Renal cortex interstitium (tissue), 11 donors: Measurements from ENCODE around the gene SLFN14. TPM values are rescaled to one million over a fixed set of nuclear protein-coding genes. Genes with fewer than 3 reads are reported as not detected.
"Not testable (repeated sequence)": the region's sequence is repeated elsewhere in the genome, so short reads cannot be mapped to it uniquely, and the experiment has no call there.

ENCODE experiments used
- DNase-seq, 11 donors: peaks; one replicate each; pipeline ENCODE4 v3.0.0-alpha.2; 2013; ENCODE audit warnings: low read depth in 9 of 11, low spot score in 4 of 11; ENCODE audit errors: extremely low read depth in 1 of 11
- polyA plus RNA-seq, 3 donors: library from polyadenylated mRNA; unstranded; fragments of 120-200 nt; gene quantifications; one replicate each; pipeline ENCODE4 v1.2.1, GENCODE V29; 2013; ENCODE audit not compliant: insufficient read length in 3 of 3

The SLFN14 gene
- polyA plus RNA-seq, 3 donors: 0.18 to 0.23 (median 0.19) TPM

GRCh38 chr17:35534576-35535093 lies 26.0 kb downstream of the SLFN14 start:
- no peak for DNase-seq

GRCh38 chr17:35531160-35531559 lies 29.5 kb downstream of the SLFN14 start:
- no peak for DNase-seq

- no peak for DNase-seq
Measured at GRCh38 chr17:35529866-35530265, 30.8 kb downstream of the SLFN14 start.

- not testable (repeated sequence) for DNase-seq
Measured at GRCh38 chr17:35529326-35529725, 31.3 kb downstream of the SLFN14 start.

- DNase-seq: no peak
Measured at GRCh38 chr17:35523296-35523695, 37.3 kb downstream of the SLFN14 start.

GRCh38 chr17:35521654-35522256 lies 38.9 kb downstream of the SLFN14 start:
- DNase-seq: not testable (repeated sequence)

GRCh38 chr17:35521150-35521549 lies 39.5 kb downstream of the SLFN14 start:
- no peak for DNase-seq

GRCh38 chr17:35519906-35520442 lies 40.6 kb downstream of the SLFN14 start:
- DNase-seq: no peak

GRCh38 chr17:35519439-35519838 lies 41.2 kb downstream of the SLFN14 start:
- no peak for DNase-seq

- not testable (repeated sequence) for DNase-seq
Measured at GRCh38 chr17:35518431-35518830, 42.2 kb downstream of the SLFN14 start.

- DNase-seq: no peak
Measured at GRCh38 chr17:35515027-35515426, 45.6 kb downstream of the SLFN14 start.

- DNase-seq: no peak
Measured at GRCh38 chr17:35514564-35514963, 46.1 kb downstream of the SLFN14 start.

Other genes with a start within 250 kb of the SLFN14 start
- 10 to 100 TPM; 10.1 to 19.2 (median 11.8) TPM for gene SLFN11, start 187.2 kb downstream of the SLFN14 start, polyA plus RNA-seq
- gene SLFN12, start 128.3 kb downstream of the SLFN14 start, polyA plus RNA-seq: 10 to 100 TPM; 13.7 to 20.2 (median 15.7) TPM
- gene SLFN13, start 112.1 kb downstream of the SLFN14 start, polyA plus RNA-seq: 10 to 100 TPM; 18.1 to 44.0 (median 24.4) TPM
- under 1 TPM; 0.13 to 0.33 (median 0.16) TPM for gene SLFN12L, start 23.1 kb downstream of the SLFN14 start, polyA plus RNA-seq
- 10 to 100 TPM; 10.1 to 11.4 (median 10.6) TPM for gene PEX12, start 17.8 kb upstream of the SLFN14 start, polyA plus RNA-seq
- 100 to 1,000 TPM; 124 to 141 (median 126) TPM for gene AP2B1, start 26.5 kb upstream of the SLFN14 start, polyA plus RNA-seq
- 10 to 100 TPM; 11.0 to 18.4 (median 11.7) TPM for gene RASL10B, start 170.8 kb upstream of the SLFN14 start, polyA plus RNA-seq
- under 1 TPM; 0.06 to 0.08 (median 0.08) TPM for gene GAS2L2, start 192.4 kb upstream of the SLFN14 start, polyA plus RNA-seq
- gene C17orf50, start 200.1 kb upstream of the SLFN14 start, polyA plus RNA-seq: under 1 TPM in 2 of 3 donors, not detected in 1; 0.25 to 0.26 TPM
- 1 to 10 TPM; 1.3 to 2.4 (median 2.1) TPM for gene MMP28, start 234.8 kb upstream of the SLFN14 start, polyA plus RNA-seq
- 100 to 1,000 TPM; 232 to 250 (median 245) TPM for gene TAF15, start 248.7 kb upstream of the SLFN14 start, polyA plus RNA-seq